Neural progenitor cell (in vitro differentiated cells): ENCODE measurements around the gene ZFAND3.

Experiments used
- EZH2 ChIP-seq: fragments of 200-600 bp; sonication (generic); IDR thresholded peaks from 2 replicates; pipeline ENCODE4 v1.6.1; 2017; ENCODE audit warnings: antibody characterized with exemption, mild to moderate bottlenecking, moderate library complexity
- EZH2phosphoT487 ChIP-seq: fragments of 200-600 bp; sonication (generic); IDR thresholded peaks from 2 replicates; pipeline ENCODE4 v1.6.1; 2017; ENCODE audit warnings: antibody characterized with exemption
- TF ChIP-seq, protein P1 (sequence below): fragments of 200-600 bp; sonication (generic); IDR thresholded peaks from 2 replicates; pipeline ENCODE4 v1.5.1; 2017; ENCODE audit warnings: antibody characterized with exemption, mild to moderate bottlenecking

DNA sequence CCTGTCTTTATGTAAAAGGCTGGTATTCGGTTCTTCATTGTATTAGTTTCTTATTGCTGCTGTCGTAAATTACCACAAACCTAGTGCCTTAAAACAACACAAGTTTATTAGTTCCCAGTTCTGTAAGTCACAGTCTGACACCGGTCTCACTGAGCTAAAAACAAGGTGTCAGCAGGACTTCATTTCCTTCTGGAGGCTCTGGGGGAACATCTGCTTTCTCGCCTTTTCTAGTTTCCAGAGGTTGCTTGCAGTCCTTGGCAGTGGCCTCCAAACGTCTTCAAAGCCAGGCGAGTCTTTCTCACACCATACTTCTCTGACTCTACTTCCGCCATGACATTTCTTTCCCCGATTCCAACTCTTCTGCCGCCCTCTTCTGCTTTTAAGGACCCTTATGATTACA is 43.0 kb upstream of the ZFAND3 start:
- TF ChIP-seq, protein P1, sequence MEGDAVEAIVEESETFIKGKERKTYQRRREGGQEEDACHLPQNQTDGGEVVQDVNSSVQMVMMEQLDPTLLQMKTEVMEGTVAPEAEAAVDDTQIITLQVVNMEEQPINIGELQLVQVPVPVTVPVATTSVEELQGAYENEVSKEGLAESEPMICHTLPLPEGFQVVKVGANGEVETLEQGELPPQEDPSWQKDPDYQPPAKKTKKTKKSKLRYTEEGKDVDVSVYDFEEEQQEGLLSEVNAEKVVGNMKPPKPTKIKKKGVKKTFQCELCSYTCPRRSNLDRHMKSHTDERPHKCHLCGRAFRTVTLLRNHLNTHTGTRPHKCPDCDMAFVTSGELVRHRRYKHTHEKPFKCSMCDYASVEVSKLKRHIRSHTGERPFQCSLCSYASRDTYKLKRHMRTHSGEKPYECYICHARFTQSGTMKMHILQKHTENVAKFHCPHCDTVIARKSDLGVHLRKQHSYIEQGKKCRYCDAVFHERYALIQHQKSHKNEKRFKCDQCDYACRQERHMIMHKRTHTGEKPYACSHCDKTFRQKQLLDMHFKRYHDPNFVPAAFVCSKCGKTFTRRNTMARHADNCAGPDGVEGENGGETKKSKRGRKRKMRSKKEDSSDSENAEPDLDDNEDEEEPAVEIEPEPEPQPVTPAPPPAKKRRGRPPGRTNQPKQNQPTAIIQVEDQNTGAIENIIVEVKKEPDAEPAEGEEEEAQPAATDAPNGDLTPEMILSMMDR: no peak
- no peak for TF ChIP-seq EZH2phosphoT487
- TF ChIP-seq EZH2: no peak
